Kidney (tissue), 14 donors: ENCODE results near the gene AUTS2. TPM values are rescaled to one million over a fixed set of nuclear protein-coding genes. Genes with fewer than 3 reads are reported as not detected.

Experiments used
- DNase-seq, 5 donors: peaks; one replicate each; pipeline ENCODE4 v3.0.0-alpha.2; 2013 to 2020
- FAIRE-seq: peaks from 2 replicates; lab custom pipeline; 2012; peaks lifted over from hg19 to GRCh38; lab: Jason Lieb, UNC
- H3K27ac ChIP-seq, 2 donors: one replicate each; pipeline ENCODE4 v1.7.0; 2013; ENCODE audit warnings: low read depth in 2 of 2, low read length in 2 of 2, inconsistent platforms in 1 of 2
- H3K27me3 ChIP-seq: one replicate; pipeline ENCODE4 v1.7.1; 2013; ENCODE audit warnings: low read length, inconsistent platforms; ENCODE audit not compliant: control insufficient read depth, insufficient read depth
- H3K36me3 ChIP-seq, 3 donors: one replicate each; pipeline versions ENCODE4 v1.7.0 to v1.7.1; 2013; ENCODE audit warnings: low read length in 3 of 3, control low read depth in 1 of 3, inconsistent platforms in 1 of 3; ENCODE audit not compliant: insufficient read depth in 3 of 3, control insufficient read depth in 2 of 3
- H3K4me1 ChIP-seq, 3 donors: one replicate each; pipeline versions ENCODE4 v1.7.0 to v1.7.1; 2013; ENCODE audit warnings: low read length in 3 of 3, inconsistent platforms in 1 of 3, low read depth in 1 of 3; ENCODE audit not compliant: control insufficient read depth in 2 of 3, insufficient read depth in 2 of 3
- H3K4me3 ChIP-seq, 3 donors: one replicate each; pipeline versions ENCODE4 v1.7.0 to v1.8.1; 2013; ENCODE audit warnings: low read length in 3 of 3, control low read depth in 1 of 3, inconsistent platforms in 1 of 3
- H3K9ac ChIP-seq, 3 donors: one replicate each; pipeline versions ENCODE4 v1.7.0 to v1.7.1; 2013; ENCODE audit warnings: low read length in 3 of 3, control low read depth in 1 of 3, inconsistent platforms in 1 of 3
- H3K9me3 ChIP-seq, 3 donors: one replicate each; pipeline versions ENCODE4 v1.7.0 to v1.7.1; 2013; ENCODE audit warnings: low read length in 3 of 3, control low read depth in 1 of 3, inconsistent platforms in 1 of 3; ENCODE audit not compliant: control insufficient read depth in 2 of 3, insufficient read depth in 1 of 3
- CTCF ChIP-seq: IDR thresholded peaks from 3 replicates; pipeline ENCODE4 v1.5.1; 2012; ENCODE audit warnings: mild to moderate bottlenecking, moderate library complexity, borderline replicate concordance; ENCODE audit not compliant: insufficient read depth; ENCODE audit errors: extremely low read depth
- intact Hi-C: fragments of 100-400 bp; cut with DNase I; formaldehyde crosslinking; loops from one replicate; pipeline ENCODE4 v1.11.1; 2022
- polyA plus RNA-seq: library from polyadenylated mRNA; stranded (reverse); fragments of 350-450 nt; fragmentation: Illumina TruSeq; extraction: RNeasy Lipid Tissue Mini Kit (QIAGEN cat#74804); gene quantifications from one replicate; pipeline ENCODE4 v1.2.3, GENCODE V29; 2014; ENCODE audit warnings: low read depth, low replicate concordance; ENCODE audit not compliant: insufficient read depth
- total RNA-seq: library from RNA; stranded (reverse); fragmentation: NEBNext Ultra II Directional; extraction: Animal tissue kit (Norgen Biotek cat#: 25700); gene quantifications from one replicate; pipeline ENCODE4 v1.2.1, GENCODE V29; 2021
- donor health status: control.
- donor health status: control.
- donor health status: control.
- donor health status: control.
- donor health status: control.
- donor health status: DM: yes; HTN: yes; CAD: no.
- donor health status: Normal renal cell carcinoma (clear cell type).

The AUTS2 gene
- total and polyA plus RNA-seq, 2 donors from 2014 or later = 5.2 to 33.8 TPM

GRCh38 chr7:70052691-70053090 lies 454.4 kb downstream of the AUTS2 start:
- DNase-seq (no peak), FAIRE-seq (no peak)
- no peaks in the 10 kb centered on the region for H3K36me3 ChIP-seq
- intact Hi-C loops = no loop called here
- H3K27me3 ChIP-seq = no peaks in the 10 kb centered on the region
- H3K27ac ChIP-seq = no peak overlapping the region
- H3K9me3 ChIP-seq = no peaks in the 10 kb centered on the region
- H3K9ac ChIP-seq = no peak overlapping the region
- no peak overlapping the region for H3K4me3 ChIP-seq
- TF ChIP-seq CTCF = no peak
- peaks cover 0 to 3% (median 0%) of the 10 kb centered on the region in 3 donors for H3K4me1 ChIP-seq

- Histone ChIP-seq H3K4me1 (peaks cover 0 to 3% (median 0%) of the 10 kb centered on the region in 3 donors), H3K9me3 (no peaks in the 10 kb centered on the region), H3K27me3 (no peaks in the 10 kb centered on the region), H3K36me3 (no peaks in the 10 kb centered on the region), H3K9ac (no peak overlapping the region), H3K4me3 (no peak overlapping the region), H3K27ac (no peak overlapping the region)
- no peak for TF ChIP-seq CTCF
- no peak for FAIRE-seq
- no peak for DNase-seq
- intact Hi-C loops = no loop called here
These were observed 455.1 kb downstream of the AUTS2 start for GRCh38 chr7:70053421-70053820.

- intact Hi-C loops = no loop called here
- H3K4me3 ChIP-seq = no peak overlapping the region
- H3K4me1 ChIP-seq = peaks cover 0 to 3% (median 0%) of the 10 kb centered on the region in 3 donors
- H3K27ac ChIP-seq = no peak overlapping the region
- DNase-seq = no peak
- no peak overlapping the region for H3K9ac ChIP-seq
- no peaks in the 10 kb centered on the region for H3K27me3 ChIP-seq
- FAIRE-seq = no peak
- no peaks in the 10 kb centered on the region for H3K9me3 ChIP-seq
- TF ChIP-seq CTCF = no peak
- no peaks in the 10 kb centered on the region for H3K36me3 ChIP-seq
These were observed 455.7 kb downstream of the AUTS2 start for GRCh38 chr7:70053989-70054388.

- H3K4me1 ChIP-seq = peaks cover 0 to 3% (median 0%) of the 10 kb centered on the region in 3 donors
These were observed 458.1 kb downstream of the AUTS2 start for GRCh38 chr7:70056363-70056762.

More at GRCh38 chr7:70056363-70056762, 458.1 kb downstream of the AUTS2 start:
- TF ChIP-seq CTCF = no peak
- no peak for FAIRE-seq
- H3K9me3 ChIP-seq = no peaks in the 10 kb centered on the region
- H3K36me3 ChIP-seq = no peaks in the 10 kb centered on the region
- no peak overlapping the region for H3K27ac ChIP-seq
- H3K9ac ChIP-seq = no peak overlapping the region
- no peaks in the 10 kb centered on the region for H3K27me3 ChIP-seq
- no peak overlapping the region for H3K4me3 ChIP-seq
- no peak for DNase-seq
- intact Hi-C loops = no loop called here
